ENCODE measurements around the gene CD9.
A peak's percentile ranks its signal among the peaks of the same experiment; 100 is the strongest.

The CD9 gene

GRCh38 chr12:6171409-6172015, 28.7 kb upstream of the CD9 start:
- H3K79me2 ChIP-seq (ENCODE audit: control insufficient read depth, insufficient read depth, low read length, poor library complexity): peaks cover 2% of the 10 kb centered on the region
- H3K18ac ChIP-seq (ENCODE audit: low read length): no peak overlapping the region
- H3K4me1 ChIP-seq (ENCODE audit: control insufficient read depth in 1 of 2, insufficient read depth in 2 of 2, low read length in 2 of 2): peaks cover 12% of the 10 kb centered on the region in 2 experiments
- H3K27me3 ChIP-seq (ENCODE audit: insufficient read depth, low read length): no peaks in the 10 kb centered on the region
- DNase-seq: peak; percentile 15 to 39
- peak overlapping the region; percentile 34 for H2BK12ac ChIP-seq (ENCODE audit: low read length)
- H3K23ac ChIP-seq (ENCODE audit: low read length): no peak overlapping the region
- H3K36me3 ChIP-seq (ENCODE audit: control insufficient read depth in 1 of 2, insufficient read depth in 2 of 2, low read length in 2 of 2): no peaks in the 10 kb centered on the region
- H3K14ac ChIP-seq (ENCODE audit: low read length): peak overlapping the region; percentile 2
- H3K9me3 ChIP-seq (ENCODE audit: insufficient read depth, low read depth, low read length): peaks cover 7% of the 10 kb centered on the region
- no peak overlapping the region for H3K9ac ChIP-seq (ENCODE audit: low read length)
- H2BK5ac ChIP-seq (ENCODE audit: low read depth, low read length, poor library complexity): no peak overlapping the region
- peak overlapping the region; percentile 0 for H2BK120ac ChIP-seq (ENCODE audit: insufficient read depth, low read length, poor library complexity)
- peak overlapping the region; percentile 16 for H2AK5ac ChIP-seq (ENCODE audit: low read length)
- H3K4me3 ChIP-seq (ENCODE audit: low read depth, low read length): no peak overlapping the region
- H3K27ac ChIP-seq (ENCODE audit: low read depth, low read length): no peak overlapping the region
- H3K79me1 ChIP-seq (ENCODE audit: low read length): peaks cover 16% of the 10 kb centered on the region
- peak overlapping the region; percentile 20 for H4K91ac ChIP-seq (ENCODE audit: low read depth, low read length)
- no peak overlapping the region for H4K12ac ChIP-seq (ENCODE audit: low read depth, low read length)
- H3K4ac ChIP-seq (ENCODE audit: low read depth, low read length): no peak overlapping the region
- no CpG with 5 or more reads among the region's 21 CpGs for WGBS (ENCODE audit: extremely low coverage, insufficient coverage, insufficient read length)
- H3K4me2 ChIP-seq (ENCODE audit: low read length): no peak overlapping the region
- no peak overlapping the region for H4K8ac ChIP-seq (ENCODE audit: low read depth, low read length)
- no peak overlapping the region for H2AFZ ChIP-seq (ENCODE audit: insufficient read depth, low read length, poor library complexity)

GRCh38 chr12:6172086-6172485, 28.1 kb upstream of the CD9 start:
- H3K4me2 ChIP-seq (ENCODE audit: low read length): no peak overlapping the region
- H3K18ac ChIP-seq (ENCODE audit: low read length): no peak overlapping the region
- no peaks in the 10 kb centered on the region for H3K27me3 ChIP-seq (ENCODE audit: insufficient read depth, low read length)
- H2BK12ac ChIP-seq (ENCODE audit: low read length): no peak overlapping the region
- no peaks in the 10 kb centered on the region for H3K79me2 ChIP-seq (ENCODE audit: control insufficient read depth, insufficient read depth, low read length, poor library complexity)
- no peak overlapping the region for H3K14ac ChIP-seq (ENCODE audit: low read length)
- H3K23ac ChIP-seq (ENCODE audit: low read length): no peak overlapping the region
- H3K36me3 ChIP-seq (ENCODE audit: control insufficient read depth in 1 of 2, insufficient read depth in 2 of 2, low read length in 2 of 2): no peaks in the 10 kb centered on the region
- peaks cover 8% of the 10 kb centered on the region in 2 experiments for H3K4me1 ChIP-seq (ENCODE audit: control insufficient read depth in 1 of 2, insufficient read depth in 2 of 2, low read length in 2 of 2)
- WGBS (ENCODE audit: extremely low coverage, insufficient coverage, insufficient read length): no CpG with 5 or more reads among the region's 15 CpGs
- no peak overlapping the region for H3K9ac ChIP-seq (ENCODE audit: low read length)
- H2BK5ac ChIP-seq (ENCODE audit: low read depth, low read length, poor library complexity): no peak overlapping the region
- peak; percentile 98 for DNase-seq
- no peak overlapping the region for H4K91ac ChIP-seq (ENCODE audit: low read depth, low read length)
- H3K4me3 ChIP-seq (ENCODE audit: low read depth, low read length): no peak overlapping the region
- H3K9me3 ChIP-seq (ENCODE audit: insufficient read depth, low read depth, low read length): peaks cover 7% of the 10 kb centered on the region
- H2AK5ac ChIP-seq (ENCODE audit: low read length): no peak overlapping the region
- no peak overlapping the region for H3K27ac ChIP-seq (ENCODE audit: low read depth, low read length)
- H3K79me1 ChIP-seq (ENCODE audit: low read length): peaks cover 12% of the 10 kb centered on the region
- no peak overlapping the region for H2AFZ ChIP-seq (ENCODE audit: insufficient read depth, low read length, poor library complexity)
- no peak overlapping the region for H3K4ac ChIP-seq (ENCODE audit: low read depth, low read length)
- H4K8ac ChIP-seq (ENCODE audit: low read depth, low read length): no peak overlapping the region
- peak overlapping the region; percentile 0 for H2BK120ac ChIP-seq (ENCODE audit: insufficient read depth, low read length, poor library complexity)
- no peak overlapping the region for H4K12ac ChIP-seq (ENCODE audit: low read depth, low read length)

GRCh38 chr12:6172862-6173261, 27.3 kb upstream of the CD9 start:
- H3K18ac ChIP-seq (ENCODE audit: low read length): no peak overlapping the region
- H3K4ac ChIP-seq (ENCODE audit: low read depth, low read length): no peak overlapping the region
- H3K4me2 ChIP-seq (ENCODE audit: low read length): no peak overlapping the region
- H4K91ac ChIP-seq (ENCODE audit: low read depth, low read length): peak overlapping the region; percentile 6
- peaks cover 13% of the 10 kb centered on the region for H3K79me1 ChIP-seq (ENCODE audit: low read length)
- WGBS (ENCODE audit: extremely low coverage, insufficient coverage, insufficient read length): no CpG with 5 or more reads among the region's 4 CpGs
- peaks cover 4 to 6% of the 10 kb centered on the region in 2 experiments for H3K4me1 ChIP-seq (ENCODE audit: control insufficient read depth in 1 of 2, insufficient read depth in 2 of 2, low read length in 2 of 2)
- H3K14ac ChIP-seq (ENCODE audit: low read length): no peak overlapping the region
- no peak overlapping the region for H4K8ac ChIP-seq (ENCODE audit: low read depth, low read length)
- no peak overlapping the region for H2BK5ac ChIP-seq (ENCODE audit: low read depth, low read length, poor library complexity)
- H3K79me2 ChIP-seq (ENCODE audit: control insufficient read depth, insufficient read depth, low read length, poor library complexity): peaks cover 1% of the 10 kb centered on the region
- H2AFZ ChIP-seq (ENCODE audit: insufficient read depth, low read length, poor library complexity): no peak overlapping the region
- no peak overlapping the region for H4K12ac ChIP-seq (ENCODE audit: low read depth, low read length)
- no peaks in the 10 kb centered on the region for H3K36me3 ChIP-seq (ENCODE audit: control insufficient read depth in 1 of 2, insufficient read depth in 2 of 2, low read length in 2 of 2)
- H3K23ac ChIP-seq (ENCODE audit: low read length): no peak overlapping the region
- no peak overlapping the region for H3K27ac ChIP-seq (ENCODE audit: low read depth, low read length)
- no peak for DNase-seq
- H3K9me3 ChIP-seq (ENCODE audit: insufficient read depth, low read depth, low read length): peaks cover 7% of the 10 kb centered on the region
- no peak overlapping the region for H3K4me3 ChIP-seq (ENCODE audit: low read depth, low read length)
- no peak overlapping the region for H2BK120ac ChIP-seq (ENCODE audit: insufficient read depth, low read length, poor library complexity)
- H2BK12ac ChIP-seq (ENCODE audit: low read length): no peak overlapping the region
- H3K27me3 ChIP-seq (ENCODE audit: insufficient read depth, low read length): no peaks in the 10 kb centered on the region
- H3K9ac ChIP-seq (ENCODE audit: low read length): no peak overlapping the region
- H2AK5ac ChIP-seq (ENCODE audit: low read length): no peak overlapping the region

GRCh38 chr12:6177642-6178358, 22.4 kb upstream of the CD9 start:
- H3K14ac ChIP-seq (ENCODE audit: low read length): peak overlapping the region; percentile 96
- peaks cover 44% of the 10 kb centered on the region for H3K79me1 ChIP-seq (ENCODE audit: low read length)
- DNase-seq: no peak
- peak overlapping the region; percentile 99 for H3K27ac ChIP-seq (ENCODE audit: low read depth, low read length)
- H3K18ac ChIP-seq (ENCODE audit: low read length): peak overlapping the region; percentile 87
- peak overlapping the region; percentile 98 for H2BK120ac ChIP-seq (ENCODE audit: insufficient read depth, low read length, poor library complexity)
- H3K9me3 ChIP-seq (ENCODE audit: insufficient read depth, low read depth, low read length): no peaks in the 10 kb centered on the region
- H4K91ac ChIP-seq (ENCODE audit: low read depth, low read length): peak overlapping the region; percentile 90
- H3K4me1 ChIP-seq (ENCODE audit: control insufficient read depth in 1 of 2, insufficient read depth in 2 of 2, low read length in 2 of 2): peaks cover 33 to 41% of the 10 kb centered on the region in 2 experiments
- peak overlapping the region; percentile 47 for H4K12ac ChIP-seq (ENCODE audit: low read depth, low read length)
- no peaks in the 10 kb centered on the region for H3K27me3 ChIP-seq (ENCODE audit: insufficient read depth, low read length)
- H2AFZ ChIP-seq (ENCODE audit: insufficient read depth, low read length, poor library complexity): peak overlapping the region; percentile 28
- H2AK5ac ChIP-seq (ENCODE audit: low read length): peak overlapping the region; percentile 96
- no peak overlapping the region for H3K4me2 ChIP-seq (ENCODE audit: low read length)
- no CpG with 5 or more reads among the region's 10 CpGs for WGBS (ENCODE audit: extremely low coverage, insufficient coverage, insufficient read length)
- peak overlapping the region; percentile 83 for H4K8ac ChIP-seq (ENCODE audit: low read depth, low read length)
- H3K9ac ChIP-seq (ENCODE audit: low read length): no peak overlapping the region
- H2BK12ac ChIP-seq (ENCODE audit: low read length): peak overlapping the region; percentile 98
- peaks cover 13% of the 10 kb centered on the region for H3K79me2 ChIP-seq (ENCODE audit: control insufficient read depth, insufficient read depth, low read length, poor library complexity)
- H3K36me3 ChIP-seq (ENCODE audit: control insufficient read depth in 1 of 2, insufficient read depth in 2 of 2, low read length in 2 of 2): no peaks in the 10 kb centered on the region
- peak overlapping the region; percentile 92 for H2BK5ac ChIP-seq (ENCODE audit: low read depth, low read length, poor library complexity)
- no peak overlapping the region for H3K4me3 ChIP-seq (ENCODE audit: low read depth, low read length)
- H3K23ac ChIP-seq (ENCODE audit: low read length): no peak overlapping the region
- peak overlapping the region; percentile 93 for H3K4ac ChIP-seq (ENCODE audit: low read depth, low read length)

Measured in trophoblast cell (in vitro differentiated cells and primary cell).